ELR (cell line): ENCODE results near the gene DMRT1.
"Not testable (repeated sequence)": the region's sequence is repeated elsewhere in the genome, so short reads cannot be mapped to it uniquely, and the experiment has no call there.

Experiments
- DNase-seq: peaks from one replicate; pipeline ENCODE4 v3.0.0-alpha.2; 2015; ENCODE audit warnings: low read depth

The DMRT1 gene

GRCh38 chr9:859251-859650, 17.8 kb downstream of the DMRT1 start:
- no peak for DNase-seq

DNA sequence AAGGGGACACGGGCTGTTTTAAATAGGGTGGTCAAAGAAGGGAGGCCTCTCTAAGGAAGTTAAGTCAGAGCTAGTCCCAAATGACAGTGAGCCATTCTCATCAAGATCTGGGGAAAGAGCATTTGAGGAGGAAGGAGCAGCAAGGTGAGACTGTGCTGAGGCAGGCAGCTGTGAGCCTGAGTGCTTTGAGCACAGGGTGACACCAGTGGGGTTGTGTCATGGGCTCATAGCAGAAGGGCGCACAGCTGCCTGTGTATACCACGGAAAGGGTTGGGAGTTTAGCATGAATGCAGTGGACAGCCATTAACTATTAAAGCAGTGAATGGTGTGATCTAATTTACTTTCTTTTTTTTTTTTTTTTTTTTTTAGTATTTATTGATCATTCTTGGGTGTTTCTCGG, 19.2 kb downstream of the DMRT1 start:
- no peak for DNase-seq

- DNase-seq = not testable (repeated sequence)
Observed at GRCh38 chr9:861525-861924, 20.0 kb downstream of the DMRT1 start.

DNA sequence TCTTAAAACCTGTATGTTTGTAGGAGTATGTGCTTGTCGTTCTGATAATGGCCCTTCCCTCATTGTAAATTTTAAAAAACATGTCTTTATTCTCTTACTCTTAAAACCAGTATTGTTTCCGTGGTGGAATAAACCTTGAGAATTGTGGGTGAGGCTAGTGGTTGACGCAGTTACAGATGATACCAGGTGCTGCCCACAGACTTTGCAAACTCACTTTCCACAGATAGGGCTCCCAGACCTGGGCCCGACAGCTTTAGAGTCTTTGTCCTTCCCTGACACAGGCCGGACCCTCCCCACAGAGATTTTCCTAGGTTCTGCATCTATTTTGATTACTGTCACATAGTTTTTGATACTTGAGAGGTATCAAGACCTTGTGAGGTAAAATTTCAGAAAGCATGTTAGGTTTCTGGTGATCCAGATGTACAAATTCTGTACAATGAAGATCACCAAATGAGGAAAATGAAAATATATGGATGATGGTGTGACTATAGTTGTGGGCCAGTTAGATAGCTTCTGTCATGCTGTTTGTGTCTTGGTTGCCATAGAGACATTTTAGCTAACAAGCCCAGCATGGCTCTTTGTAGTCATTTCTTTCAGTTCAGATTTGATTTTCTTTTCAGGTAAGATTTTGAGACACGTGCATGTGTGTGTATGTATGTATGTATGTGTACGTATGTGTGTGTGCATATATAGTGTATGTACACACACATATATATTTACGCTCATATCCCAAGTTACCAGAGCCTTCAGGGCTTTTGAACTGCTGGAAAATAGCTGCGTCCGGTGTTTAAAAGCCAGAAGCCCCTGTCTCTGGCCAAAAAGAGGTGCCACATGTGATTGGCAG, 33.8 kb downstream of the DMRT1 start:
- DNase-seq = no peak

DNA sequence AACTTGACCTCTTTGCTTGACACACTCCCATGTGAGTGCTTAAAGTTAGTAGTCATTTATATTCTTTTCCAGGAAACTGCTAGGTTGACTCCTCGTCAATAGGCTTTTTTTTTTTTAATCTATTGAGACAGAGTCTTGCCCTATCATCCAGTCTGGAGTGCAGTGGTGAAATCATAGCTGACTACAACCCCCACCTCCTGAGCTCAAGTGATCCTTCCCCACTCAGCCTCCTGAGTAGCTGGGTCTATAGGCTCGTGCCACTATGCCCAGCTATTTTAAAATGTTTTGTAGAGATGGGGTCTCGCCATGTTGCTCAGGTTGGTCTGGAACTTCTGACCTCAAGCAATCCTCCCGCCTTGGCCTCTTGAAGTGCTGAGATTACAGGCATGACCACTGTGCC, 34.9 kb downstream of the DMRT1 start:
- DNase-seq = no peak

DNA sequence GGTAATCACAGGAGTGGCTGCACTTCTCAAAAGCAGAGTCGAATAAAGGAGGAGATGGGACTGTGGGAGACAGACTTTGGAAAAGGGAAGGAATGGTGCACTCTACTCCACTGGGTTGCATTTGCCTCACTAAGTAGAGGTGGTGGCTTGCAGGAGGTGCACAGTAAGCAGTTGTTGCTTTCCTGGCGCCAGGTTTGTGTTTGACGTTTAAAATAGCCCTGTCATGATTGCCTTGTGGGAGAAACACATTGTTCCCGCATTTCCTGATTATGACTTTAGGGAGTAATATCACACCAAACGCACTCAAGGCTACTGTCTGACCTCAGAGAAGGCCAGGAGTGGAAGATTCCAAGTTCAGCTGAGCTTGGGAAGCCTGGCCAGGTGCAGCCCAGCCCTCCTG, 36.7 kb downstream of the DMRT1 start:
- no peak for DNase-seq

GRCh38 chr9:880725-881124, 39.2 kb downstream of the DMRT1 start:
- DNase-seq = no peak

- no peak for DNase-seq
Observed at GRCh38 chr9:882416-882924, 41.0 kb downstream of the DMRT1 start.

DNA sequence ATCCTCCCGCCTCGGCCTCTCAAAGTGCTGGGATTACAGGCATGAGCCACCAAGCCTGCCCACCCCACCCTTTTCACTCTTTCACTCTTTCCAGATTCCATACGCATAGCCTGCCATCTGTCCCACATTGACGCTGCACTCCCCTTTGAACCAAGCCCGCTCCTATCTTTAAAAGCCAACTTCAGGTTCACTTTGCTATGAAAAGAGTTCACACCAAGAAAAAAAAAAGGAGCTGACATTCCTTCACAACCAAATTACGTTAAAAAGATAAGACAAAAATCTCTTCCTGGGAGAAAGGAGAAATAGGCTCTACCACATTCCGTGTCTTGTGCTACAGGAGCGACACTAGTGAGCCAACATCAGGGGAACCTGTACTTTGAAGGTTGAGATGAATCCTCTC, 41.5 kb downstream of the DMRT1 start:
- no peak for DNase-seq

DNA sequence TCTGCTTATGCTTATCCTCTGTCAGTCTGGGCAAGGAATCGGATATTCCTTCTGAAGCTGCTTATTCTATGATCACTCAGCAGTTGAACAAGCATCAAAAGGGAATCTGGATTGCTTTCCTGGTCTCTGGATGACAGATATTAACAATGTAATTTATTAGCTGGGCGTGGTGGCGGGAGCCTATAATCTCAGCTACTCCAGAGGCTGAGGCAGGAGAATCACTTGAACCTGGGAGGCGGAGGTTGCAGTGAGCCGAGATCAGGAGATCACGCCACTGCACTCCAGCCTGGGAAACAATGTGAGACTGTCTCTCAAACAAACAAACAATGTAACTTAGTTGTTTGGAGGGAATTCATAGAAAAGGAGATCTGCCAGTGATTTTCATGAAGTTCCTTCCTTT, 45.4 kb downstream of the DMRT1 start:
- DNase-seq = no peak

- no peak for DNase-seq
Observed at GRCh38 chr9:892123-892522, 50.6 kb downstream of the DMRT1 start.

- DNase-seq = no peak
Observed at GRCh38 chr9:893115-893514, 51.6 kb downstream of the DMRT1 start.

DNA sequence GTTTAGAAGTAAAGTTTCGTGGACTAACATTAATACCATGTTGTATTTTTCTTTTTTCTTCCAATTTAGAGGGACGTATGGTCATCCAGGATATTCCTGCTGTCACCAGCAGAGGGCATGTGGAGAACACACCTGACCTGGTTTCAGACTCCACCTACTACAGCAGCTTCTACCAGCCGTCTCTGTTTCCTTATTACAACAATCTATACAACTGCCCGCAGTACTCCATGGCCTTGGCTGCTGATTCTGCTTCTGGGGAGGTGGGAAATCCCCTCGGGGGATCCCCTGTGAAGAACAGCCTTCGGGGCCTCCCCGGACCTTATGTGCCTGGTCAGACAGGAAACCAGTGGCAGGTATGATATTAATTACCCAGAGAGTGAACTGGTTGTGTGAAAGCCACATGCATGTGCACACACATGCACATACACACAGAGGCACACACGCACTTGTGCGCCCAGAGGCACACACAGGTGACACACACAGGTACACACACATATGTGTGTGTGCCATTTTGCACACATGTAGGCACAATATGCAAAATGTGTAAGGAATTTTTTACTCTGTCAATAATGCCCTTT, 52.4 kb downstream of the DMRT1 start:
- peak; percentile 61 for DNase-seq

DNA sequence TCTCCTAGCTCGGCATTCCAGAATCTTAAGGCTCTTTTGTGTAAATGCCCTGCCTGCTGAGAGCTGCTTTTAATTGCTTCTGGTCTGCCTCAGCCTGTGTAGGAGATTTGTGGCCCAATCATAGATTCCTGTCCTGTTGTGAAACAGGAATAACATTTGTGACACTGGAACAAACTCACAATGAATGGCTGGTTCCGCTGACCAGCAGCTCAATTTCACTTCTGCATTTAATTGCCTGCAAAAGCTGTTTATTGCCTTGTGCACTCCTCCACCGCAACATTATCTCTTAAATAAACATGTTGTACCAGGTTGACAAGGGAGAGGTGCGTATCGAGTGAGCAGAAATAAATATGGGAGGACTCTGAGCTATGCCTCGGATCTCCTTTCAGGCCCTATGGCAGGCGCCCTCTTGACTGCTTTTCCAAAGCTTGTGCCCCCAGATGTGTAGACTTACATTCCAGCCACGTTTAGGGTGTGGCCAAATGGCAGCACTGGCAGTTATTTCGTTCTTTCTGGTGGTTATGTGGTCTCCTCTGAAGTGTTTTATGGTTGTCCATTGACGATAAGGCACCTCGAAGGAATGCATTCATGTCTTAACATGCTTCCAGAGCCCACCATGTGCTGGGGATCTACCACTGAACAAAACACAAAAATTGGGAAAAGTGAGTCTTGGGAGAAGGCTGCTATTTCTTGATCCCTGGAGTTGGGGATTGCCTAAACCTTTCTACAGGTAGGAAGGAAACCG, 58.1 kb downstream of the DMRT1 start:
- DNase-seq = no peak

DNA sequence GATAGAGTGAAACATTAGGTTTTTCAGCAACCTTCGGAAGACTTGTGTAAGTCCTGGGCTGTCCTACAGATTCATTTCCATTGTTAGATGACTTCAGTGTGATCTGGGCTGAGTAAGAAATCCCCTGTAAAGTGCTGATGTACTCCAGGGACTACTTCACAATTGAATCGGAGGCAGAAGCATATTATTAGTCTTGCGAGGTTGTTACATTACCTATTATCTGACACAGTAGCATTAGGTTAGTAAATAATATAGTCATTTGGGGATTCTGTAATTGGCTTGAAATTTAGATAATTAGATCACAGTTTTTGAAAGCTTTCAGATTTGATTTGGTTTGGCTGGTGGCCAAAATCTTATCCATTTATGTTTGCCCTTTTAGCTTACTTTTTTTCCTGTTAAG, 62.4 kb downstream of the DMRT1 start:
- DNase-seq = no peak

GRCh38 chr9:905906-906305, 64.4 kb downstream of the DMRT1 start:
- no peak for DNase-seq

- DNase-seq = no peak
Observed at GRCh38 chr9:908536-909205, 67.2 kb downstream of the DMRT1 start.

DNA sequence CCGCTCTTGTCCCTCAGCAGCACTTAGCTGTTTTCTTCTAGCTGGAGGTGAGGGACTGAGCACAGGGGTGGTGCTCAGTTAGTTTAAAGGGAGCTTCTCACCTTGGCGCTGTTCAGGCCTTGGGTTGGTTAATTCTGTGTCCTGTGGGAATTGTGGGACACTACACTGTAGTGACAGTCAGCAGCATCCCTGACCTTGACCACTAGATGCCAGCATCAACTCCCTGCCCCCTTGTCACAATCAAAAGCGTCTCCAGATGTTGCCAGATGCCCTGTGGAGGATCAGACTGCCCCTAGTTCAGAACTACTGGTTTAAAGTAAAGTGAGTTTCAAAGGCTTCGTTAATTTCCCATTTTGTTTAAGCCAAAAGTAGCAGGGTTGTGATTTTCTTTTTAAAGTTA, 69.5 kb downstream of the DMRT1 start:
- DNase-seq = no peak

DNA sequence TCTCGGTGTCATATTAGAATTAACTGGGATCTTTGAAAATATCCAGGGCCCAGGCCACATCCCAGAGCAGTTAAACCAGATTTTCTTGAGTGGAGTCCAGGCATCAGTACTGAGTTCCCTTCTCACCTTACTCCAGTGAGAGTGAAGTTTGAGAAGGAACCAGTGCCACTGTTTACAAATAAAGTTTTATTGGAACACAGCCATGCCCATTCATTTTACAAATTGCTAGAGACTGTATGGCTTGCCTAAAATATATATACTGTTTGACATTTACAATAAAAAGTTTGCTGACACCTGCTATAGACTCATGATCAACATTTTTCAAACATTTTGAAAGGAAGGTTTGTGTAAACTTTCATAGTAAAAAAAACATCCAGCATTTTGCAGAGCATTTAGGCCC, 71.3 kb downstream of the DMRT1 start:
- no peak for DNase-seq

- DNase-seq = not testable (repeated sequence)
Observed at GRCh38 chr9:913526-913925, 72.0 kb downstream of the DMRT1 start.

GRCh38 chr9:917730-918129, 76.2 kb downstream of the DMRT1 start:
- no peak for DNase-seq

GRCh38 chr9:920927-921326, 79.4 kb downstream of the DMRT1 start:
- no peak for DNase-seq
